H1 (cell line): ENCODE results near the gene PLCB1. TPM values are rescaled to one million over a fixed set of nuclear protein-coding genes. Genes with fewer than 3 reads are reported as not detected.

Experiments
- CEBPB ChIP-seq: IDR thresholded peaks from 2 replicates; pipeline ENCODE4 v1.6.1; 2012; ENCODE audit warnings: low read depth, low read length
- KDM5A ChIP-seq: fragments of 200-600 bp; IDR thresholded peaks from 2 replicates; pipeline ENCODE4 v1.7.1; 2012; ENCODE audit warnings: mild to moderate bottlenecking, low read length, inconsistent platforms, mixed read lengths
- polyA plus RNA-seq, 7 experiments: library from polyadenylated mRNA; depleted of rRNA in 3 of 7; stranded (reverse) in 5 of 7; unstranded in 2 of 7; fragments of >200 nt in 5 of 7; fragments of 200-250 nt in 2 of 7; gene quantifications; 1 replicate in 5 of 7; 2 replicates in 1 of 7; 4 replicates in 1 of 7; pipeline versions ENCODE4 v1.2.1 to v1.2.3, GENCODE V29; 2011 to 2013; ENCODE audit warnings: missing spikeins in 2 of 7, mixed read lengths in 2 of 7
- total RNA-seq: library from RNA; stranded (reverse); fragmentation: NEBNext Ultra II Directional; extraction: Animal tissue kit (Norgen Biotek cat#: 25700); gene quantifications from 2 replicates; pipeline ENCODE4 v1.2.1, GENCODE V29; 2021

Gene PLCB1
- total and polyA plus RNA-seq, 2 of the 8 experiments (the other 6 are each of a cell fraction or from before 2014, with no cell fraction given) = 2.6 to 9.1 TPM

DNA sequence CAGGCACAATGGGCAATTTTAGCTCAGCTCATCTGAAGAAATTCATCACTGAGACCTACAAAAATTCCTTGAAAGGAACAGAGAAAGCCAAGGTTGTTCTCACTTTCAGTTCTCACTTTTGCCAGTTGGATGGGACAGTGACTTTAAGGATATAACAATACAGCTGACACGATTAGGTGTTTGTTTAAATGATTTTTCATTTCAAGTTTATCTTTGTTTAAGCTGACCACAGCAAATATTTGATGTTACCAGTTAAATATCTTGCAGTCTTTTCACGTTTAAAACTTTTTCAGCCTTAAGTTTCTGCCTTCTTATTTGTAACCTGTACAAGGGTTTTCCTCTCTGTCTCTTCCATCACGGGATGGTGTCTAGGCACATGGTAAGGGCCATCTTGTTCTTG is 93.6 kb downstream of the PLCB1 start (continued):
- TF ChIP-seq CEBPB (no peak), KDM5A (no peak)
